HEK293 (cell line): ENCODE data around the gene DUS1L.

Experiments
- CTCF ChIA-PET: fragments of 350-600 bp; formaldehyde crosslinking; extraction: SDS; loops from one replicate; lab custom pipeline; 2021; ENCODE audit warnings: antibody characterized with exemption; lab: Yijun Ruan, JAX
- POLR2A ChIA-PET: fragments of 300-600 bp; formaldehyde crosslinking; extraction: SDS; loops from one replicate; lab custom pipeline; 2020; ENCODE audit warnings: antibody characterized with exemption, inconsistent platforms; lab: Yijun Ruan, JAX
- H3K27ac ChIP-seq: fragments of 200-500 bp; sonication (Bioruptor generic); 2 replicates; pipeline ENCODE4 v1.5.1; 2014; ENCODE audit warnings: low read depth, low read length, control low read depth, inconsistent platforms; ENCODE audit errors: extremely low read depth
- H3K36me3 ChIP-seq, 2 experiments: fragments of 200-500 bp in 1 of 2; sonication (Bioruptor generic) in 1 of 2; 1 replicate in 1 of 2; 2 replicates in 1 of 2; pipeline ENCODE4 v1.5.1; 2014 to 2017; ENCODE audit warnings: inconsistent platforms in 2 of 2, low read length in 2 of 2; ENCODE audit not compliant: control insufficient read depth in 2 of 2, insufficient read depth in 1 of 2
- H3K4me1 ChIP-seq: fragments of 200-500 bp; sonication (Bioruptor generic); 2 replicates; pipeline ENCODE4 v1.5.1; 2014; ENCODE audit warnings: mild to moderate bottlenecking, low read length, inconsistent platforms; ENCODE audit not compliant: control insufficient read depth, insufficient read depth
- H3K4me3 ChIP-seq: 2 replicates; pipeline ENCODE4 v1.5.1; 2011; ENCODE audit warnings: low read depth, mild to moderate bottlenecking, control low read depth, low read length, moderate library complexity
- H3K9me3 ChIP-seq: fragments of 200-500 bp; sonication (Bioruptor generic); 2 replicates; pipeline ENCODE4 v1.5.1; 2014; ENCODE audit warnings: low read depth, low read length, inconsistent platforms; ENCODE audit not compliant: control insufficient read depth, insufficient read depth
- BCL11B ChIP-seq: fragments of 450-650 bp; formaldehyde crosslinking; IDR thresholded peaks from 2 replicates; pipeline ENCODE4 v1.5.1; 2016; ENCODE audit warnings: low read depth, missing biosample characterization, missing genetic modification characterization
- GLIS1 ChIP-seq: fragments of 450-650 bp; formaldehyde crosslinking; IDR thresholded peaks from 2 replicates; pipeline ENCODE4 v1.5.1; 2016; ENCODE audit warnings: missing biosample characterization, missing genetic modification characterization
- IKZF3 ChIP-seq: fragments of 450-650 bp; IDR thresholded peaks from 2 replicates; pipeline ENCODE4 v1.5.0; 2018; ENCODE audit warnings: missing biosample characterization, mild to moderate bottlenecking, missing genetic modification characterization, moderate library complexity
- SP3 ChIP-seq: fragments of 450-650 bp; formaldehyde crosslinking; IDR thresholded peaks from 2 replicates; pipeline ENCODE4 v1.5.1; 2016; ENCODE audit warnings: missing biosample characterization, missing genetic modification characterization
- TCF7L2 ChIP-seq: IDR thresholded peaks from 2 replicates; pipeline ENCODE4 v1.6.1; 2011; ENCODE audit warnings: low read depth, mild to moderate bottlenecking, inconsistent platforms, low read length, moderate library complexity, borderline replicate concordance
- TRIM28 ChIP-seq: IDR thresholded peaks from 2 replicates; pipeline ENCODE4 v1.6.1; 2011; ENCODE audit warnings: low read length, control low read depth, borderline replicate concordance
- ZBTB8A ChIP-seq: fragments of 450-650 bp; formaldehyde crosslinking; IDR thresholded peaks from 2 replicates; pipeline ENCODE4 v1.5.1; 2016; ENCODE audit warnings: missing biosample characterization, missing genetic modification characterization
- ZEB2 ChIP-seq: fragments of 450-650 bp; formaldehyde crosslinking; IDR thresholded peaks from 2 replicates; pipeline ENCODE4 v1.5.1; 2016; ENCODE audit warnings: missing biosample characterization, missing genetic modification characterization
- ZFP69B ChIP-seq: fragments of 450-650 bp; formaldehyde crosslinking; IDR thresholded peaks from 2 replicates; pipeline ENCODE4 v1.5.1; 2016; ENCODE audit warnings: missing biosample characterization, missing genetic modification characterization
- ZIC2 ChIP-seq: fragments of 450-650 bp; formaldehyde crosslinking; IDR thresholded peaks from 2 replicates; pipeline ENCODE4 v1.5.1; 2016; ENCODE audit warnings: missing biosample characterization, missing genetic modification characterization
- ZNF146 ChIP-seq: fragments of 450-650 bp; formaldehyde crosslinking; IDR thresholded peaks from 2 replicates; pipeline ENCODE4 v1.5.1; 2016; ENCODE audit warnings: missing biosample characterization, missing genetic modification characterization
- ZNF214 ChIP-seq: fragments of 450-650 bp; formaldehyde crosslinking; IDR thresholded peaks from 2 replicates; pipeline ENCODE4 v1.5.1; 2017; ENCODE audit warnings: missing biosample characterization, mild to moderate bottlenecking, missing genetic modification characterization, borderline replicate concordance
- ZNF394 ChIP-seq: fragments of 450-650 bp; formaldehyde crosslinking; IDR thresholded peaks from 2 replicates; pipeline ENCODE4 v1.5.1; 2016; ENCODE audit warnings: missing biosample characterization, missing genetic modification characterization, mild to moderate bottlenecking, moderate library complexity, borderline replicate concordance
- ZNF433 ChIP-seq: fragments of 450-650 bp; formaldehyde crosslinking; IDR thresholded peaks from 2 replicates; pipeline ENCODE4 v1.5.1; 2016; ENCODE audit warnings: missing biosample characterization, missing genetic modification characterization, low read depth
- ZNF549 ChIP-seq: fragments of 450-650 bp; IDR thresholded peaks from 2 replicates; pipeline ENCODE4 v1.5.1; 2018; ENCODE audit warnings: missing biosample characterization, missing genetic modification characterization, mild to moderate bottlenecking, inconsistent platforms, moderate library complexity
- ZNF585B ChIP-seq: fragments of 450-650 bp; formaldehyde crosslinking; IDR thresholded peaks from 2 replicates; pipeline ENCODE4 v1.5.1; 2016; ENCODE audit warnings: missing biosample characterization, missing genetic modification characterization
- ZNF600 ChIP-seq: fragments of 450-650 bp; formaldehyde crosslinking; IDR thresholded peaks from 2 replicates; pipeline ENCODE4 v1.5.1; 2016; ENCODE audit warnings: missing biosample characterization, missing genetic modification characterization
- TF ChIP-seq, protein P1 (sequence below): fragments of 450-650 bp; formaldehyde crosslinking; IDR thresholded peaks from 2 replicates; pipeline ENCODE4 v1.5.1; 2017; ENCODE audit warnings: missing biosample characterization, missing genetic modification characterization
- TF ChIP-seq, protein P2 (sequence below): fragments of 450-650 bp; formaldehyde crosslinking; conservative IDR thresholded peaks from 2 replicates; pipeline ENCODE4 v1.5.1; 2016; ENCODE audit warnings: low read depth, missing biosample characterization, missing genetic modification characterization
- TF ChIP-seq, protein P3 (sequence below): fragments of 450-650 bp; formaldehyde crosslinking; IDR thresholded peaks from 2 replicates; pipeline ENCODE4 v1.5.1; 2016; ENCODE audit warnings: missing biosample characterization, missing genetic modification characterization
- TF ChIP-seq, protein P4 (sequence below): fragments of 450-650 bp; formaldehyde crosslinking; optimal IDR thresholded peaks from 2 replicates; pipeline ENCODE3; 2016; ENCODE audit warnings: missing biosample characterization, mild to moderate bottlenecking, missing genetic modification characterization
- TF ChIP-seq, protein P5 (sequence below): fragments of 450-650 bp; formaldehyde crosslinking; IDR thresholded peaks from 2 replicates; pipeline ENCODE4 v1.5.1; 2016; ENCODE audit warnings: missing biosample characterization, missing genetic modification characterization

DUS1L gene

DNA sequence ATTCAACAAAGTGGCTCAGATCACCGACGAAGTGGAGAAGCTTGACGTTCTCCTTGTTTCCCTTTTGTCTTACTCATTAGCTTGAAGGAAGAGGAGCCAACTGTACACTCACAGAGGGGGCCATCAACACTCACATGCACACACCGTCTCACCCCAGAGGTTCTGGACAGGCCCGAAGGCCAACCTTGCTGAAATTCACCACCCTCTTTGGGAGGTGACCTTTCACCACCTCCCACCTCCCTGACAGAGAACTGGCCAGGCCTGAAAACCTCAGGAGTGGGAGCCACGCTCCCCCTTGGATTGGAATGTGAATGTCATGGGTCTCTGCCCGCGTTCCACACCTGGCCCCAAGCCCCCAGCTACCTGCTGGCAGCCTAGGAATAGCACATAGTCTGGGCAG lies 30.1 kb downstream of the DUS1L start (continued):
- TF ChIP-seq, protein P1, sequence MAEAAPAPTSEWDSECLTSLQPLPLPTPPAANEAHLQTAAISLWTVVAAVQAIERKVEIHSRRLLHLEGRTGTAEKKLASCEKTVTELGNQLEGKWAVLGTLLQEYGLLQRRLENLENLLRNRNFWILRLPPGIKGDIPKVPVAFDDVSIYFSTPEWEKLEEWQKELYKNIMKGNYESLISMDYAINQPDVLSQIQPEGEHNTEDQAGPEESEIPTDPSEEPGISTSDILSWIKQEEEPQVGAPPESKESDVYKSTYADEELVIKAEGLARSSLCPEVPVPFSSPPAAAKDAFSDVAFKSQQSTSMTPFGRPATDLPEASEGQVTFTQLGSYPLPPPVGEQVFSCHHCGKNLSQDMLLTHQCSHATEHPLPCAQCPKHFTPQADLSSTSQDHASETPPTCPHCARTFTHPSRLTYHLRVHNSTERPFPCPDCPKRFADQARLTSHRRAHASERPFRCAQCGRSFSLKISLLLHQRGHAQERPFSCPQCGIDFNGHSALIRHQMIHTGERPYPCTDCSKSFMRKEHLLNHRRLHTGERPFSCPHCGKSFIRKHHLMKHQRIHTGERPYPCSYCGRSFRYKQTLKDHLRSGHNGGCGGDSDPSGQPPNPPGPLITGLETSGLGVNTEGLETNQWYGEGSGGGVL (tag by site-specific recombination) = no peak
- TF ChIP-seq, protein P2, sequence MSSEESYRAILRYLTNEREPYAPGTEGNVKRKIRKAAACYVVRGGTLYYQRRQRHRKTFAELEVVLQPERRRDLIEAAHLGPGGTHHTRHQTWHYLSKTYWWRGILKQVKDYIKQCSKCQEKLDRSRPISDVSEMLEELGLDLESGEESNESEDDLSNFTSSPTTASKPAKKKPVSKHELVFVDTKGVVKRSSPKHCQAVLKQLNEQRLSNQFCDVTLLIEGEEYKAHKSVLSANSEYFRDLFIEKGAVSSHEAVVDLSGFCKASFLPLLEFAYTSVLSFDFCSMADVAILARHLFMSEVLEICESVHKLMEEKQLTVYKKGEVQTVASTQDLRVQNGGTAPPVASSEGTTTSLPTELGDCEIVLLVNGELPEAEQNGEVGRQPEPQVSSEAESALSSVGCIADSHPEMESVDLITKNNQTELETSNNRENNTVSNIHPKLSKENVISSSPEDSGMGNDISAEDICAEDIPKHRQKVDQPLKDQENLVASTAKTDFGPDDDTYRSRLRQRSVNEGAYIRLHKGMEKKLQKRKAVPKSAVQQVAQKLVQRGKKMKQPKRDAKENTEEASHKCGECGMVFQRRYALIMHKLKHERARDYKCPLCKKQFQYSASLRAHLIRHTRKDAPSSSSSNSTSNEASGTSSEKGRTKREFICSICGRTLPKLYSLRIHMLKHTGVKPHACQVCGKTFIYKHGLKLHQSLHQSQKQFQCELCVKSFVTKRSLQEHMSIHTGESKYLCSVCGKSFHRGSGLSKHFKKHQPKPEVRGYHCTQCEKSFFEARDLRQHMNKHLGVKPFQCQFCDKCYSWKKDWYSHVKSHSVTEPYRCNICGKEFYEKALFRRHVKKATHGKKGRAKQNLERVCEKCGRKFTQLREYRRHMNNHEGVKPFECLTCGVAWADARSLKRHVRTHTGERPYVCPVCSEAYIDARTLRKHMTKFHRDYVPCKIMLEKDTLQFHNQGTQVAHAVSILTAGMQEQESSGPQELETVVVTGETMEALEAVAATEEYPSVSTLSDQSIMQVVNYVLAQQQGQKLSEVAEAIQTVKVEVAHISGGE = no peak
- peak; percentile 48; the same call in 1 of the 2 replicates for TF ChIP-seq ZNF394 (tag by site-specific recombination)

DNA sequence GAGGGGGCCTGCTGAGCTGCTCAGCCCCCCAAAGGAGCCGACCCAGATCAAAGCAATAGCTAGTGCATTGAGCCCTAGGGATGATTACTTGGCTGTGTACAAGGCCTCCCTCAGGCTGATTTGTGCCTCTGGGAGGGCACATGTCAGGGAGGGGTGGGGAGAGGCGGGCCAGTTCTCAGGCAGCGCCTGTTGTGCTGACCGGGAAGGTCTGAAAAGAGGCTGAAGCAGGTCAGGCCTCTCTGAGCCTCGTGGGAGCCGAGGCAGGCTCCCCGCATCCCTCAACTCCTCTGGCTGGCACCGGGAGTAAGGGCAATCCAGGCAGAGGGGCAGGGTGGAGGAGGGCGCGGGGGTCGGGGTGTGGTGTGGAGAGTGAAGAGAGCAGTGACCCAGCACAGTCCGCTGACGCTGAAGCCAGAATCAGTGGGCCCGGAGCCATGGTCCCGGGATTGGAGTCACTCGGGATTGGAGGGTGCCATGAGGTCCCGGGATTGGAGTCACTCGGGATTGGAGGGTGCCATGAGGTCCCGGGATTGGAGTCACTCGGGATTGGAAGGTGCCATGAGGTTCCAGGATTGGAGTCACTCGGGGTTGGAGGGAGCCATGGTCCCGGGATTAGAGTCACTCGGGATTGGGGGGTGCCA lies 31.1 kb downstream of the DUS1L start:
- POLR2A ChIA-PET = interaction anchor here (1.1 to 6.0 kb wide), 7 partner anchors 12 to 75 kb away, joined by 3 to 56 read pairs (median 5); partner anchors contain the start of genes CENPX, GPS1, LRRC45 and RFNG
- peak overlapping the region; percentile 29 for H3K27ac ChIP-seq
- peaks cover 0 to 41% of the 10 kb centered on the region in 2 experiments; a peak in 1 of 3 replicates for H3K36me3 ChIP-seq
- peak; percentile 93 for TF ChIP-seq ZBTB8A (tag by site-specific recombination)
- TF ChIP-seq ZNF433 (tag by site-specific recombination) = no peak
- TF ChIP-seq TCF7L2 = 0 out of 2 replicates have a peak, but pooled peaks have one; percentile 34
- peak; percentile 84 for TF ChIP-seq ZIC2 (tag by site-specific recombination)
- TF ChIP-seq GLIS1 (tag by site-specific recombination) = peak; percentile 77
- TF ChIP-seq, protein P3, sequence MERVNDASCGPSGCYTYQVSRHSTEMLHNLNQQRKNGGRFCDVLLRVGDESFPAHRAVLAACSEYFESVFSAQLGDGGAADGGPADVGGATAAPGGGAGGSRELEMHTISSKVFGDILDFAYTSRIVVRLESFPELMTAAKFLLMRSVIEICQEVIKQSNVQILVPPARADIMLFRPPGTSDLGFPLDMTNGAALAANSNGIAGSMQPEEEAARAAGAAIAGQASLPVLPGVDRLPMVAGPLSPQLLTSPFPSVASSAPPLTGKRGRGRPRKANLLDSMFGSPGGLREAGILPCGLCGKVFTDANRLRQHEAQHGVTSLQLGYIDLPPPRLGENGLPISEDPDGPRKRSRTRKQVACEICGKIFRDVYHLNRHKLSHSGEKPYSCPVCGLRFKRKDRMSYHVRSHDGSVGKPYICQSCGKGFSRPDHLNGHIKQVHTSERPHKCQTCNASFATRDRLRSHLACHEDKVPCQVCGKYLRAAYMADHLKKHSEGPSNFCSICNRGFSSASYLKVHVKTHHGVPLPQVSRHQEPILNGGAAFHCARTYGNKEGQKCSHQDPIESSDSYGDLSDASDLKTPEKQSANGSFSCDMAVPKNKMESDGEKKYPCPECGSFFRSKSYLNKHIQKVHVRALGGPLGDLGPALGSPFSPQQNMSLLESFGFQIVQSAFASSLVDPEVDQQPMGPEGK (tag by site-specific recombination) = peak; percentile 64
- TF ChIP-seq ZNF214 (tag by site-specific recombination) = no peak
- peak; percentile 87 for TF ChIP-seq ZNF600 (tag by site-specific recombination)
- no peak for TF ChIP-seq ZNF549 (tag by site-specific recombination)
- TF ChIP-seq SP3 (tag by site-specific recombination) = peak; percentile 28
- TF ChIP-seq ZFP69B = peak; percentile 74; the same call in 1 of the 2 replicates
- TF ChIP-seq IKZF3 (tag by site-specific recombination) = peak; percentile 70; the same call in 1 of the 2 replicates
- 0 out of 2 replicates have a peak, but pooled peaks have one; percentile 27 for TF ChIP-seq BCL11B
- no peak for TF ChIP-seq TRIM28
- TF ChIP-seq, protein P4, sequence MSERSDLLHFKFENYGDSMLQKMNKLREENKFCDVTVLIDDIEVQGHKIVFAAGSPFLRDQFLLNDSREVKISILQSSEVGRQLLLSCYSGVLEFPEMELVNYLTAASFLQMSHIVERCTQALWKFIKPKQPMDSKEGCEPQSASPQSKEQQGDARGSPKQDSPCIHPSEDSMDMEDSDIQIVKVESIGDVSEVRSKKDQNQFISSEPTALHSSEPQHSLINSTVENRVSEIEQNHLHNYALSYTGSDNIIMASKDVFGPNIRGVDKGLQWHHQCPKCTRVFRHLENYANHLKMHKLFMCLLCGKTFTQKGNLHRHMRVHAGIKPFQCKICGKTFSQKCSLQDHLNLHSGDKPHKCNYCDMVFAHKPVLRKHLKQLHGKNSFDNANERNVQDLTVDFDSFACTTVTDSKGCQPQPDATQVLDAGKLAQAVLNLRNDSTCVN (tag by site-specific recombination) = peak; percentile 18
- TF ChIP-seq ZEB2 = 0 out of 2 replicates have a peak, but pooled peaks have one; percentile 13
- TF ChIP-seq ZNF146 (tag by site-specific recombination) = peak; percentile 71
- TF ChIP-seq, protein P5, sequence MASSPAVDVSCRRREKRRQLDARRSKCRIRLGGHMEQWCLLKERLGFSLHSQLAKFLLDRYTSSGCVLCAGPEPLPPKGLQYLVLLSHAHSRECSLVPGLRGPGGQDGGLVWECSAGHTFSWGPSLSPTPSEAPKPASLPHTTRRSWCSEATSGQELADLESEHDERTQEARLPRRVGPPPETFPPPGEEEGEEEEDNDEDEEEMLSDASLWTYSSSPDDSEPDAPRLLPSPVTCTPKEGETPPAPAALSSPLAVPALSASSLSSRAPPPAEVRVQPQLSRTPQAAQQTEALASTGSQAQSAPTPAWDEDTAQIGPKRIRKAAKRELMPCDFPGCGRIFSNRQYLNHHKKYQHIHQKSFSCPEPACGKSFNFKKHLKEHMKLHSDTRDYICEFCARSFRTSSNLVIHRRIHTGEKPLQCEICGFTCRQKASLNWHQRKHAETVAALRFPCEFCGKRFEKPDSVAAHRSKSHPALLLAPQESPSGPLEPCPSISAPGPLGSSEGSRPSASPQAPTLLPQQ (tag by site-specific recombination) = peak; percentile 80
- TF ChIP-seq ZNF585B (tag by site-specific recombination) = no peak

More for the DNA sequence above, 31.1 kb downstream of the DUS1L start:
- peaks cover 10% of the 10 kb centered on the region for H3K4me1 ChIP-seq
- H3K4me3 ChIP-seq = no peak overlapping the region
- CTCF ChIA-PET = interaction anchor here (1.0 to 7.2 kb wide), 6 partner anchors 9 to 120 kb away, joined by 3 to 42 read pairs (median 4); partner anchors contain the start of genes CENPX and LRRC45
- no peaks in the 10 kb centered on the region for H3K9me3 ChIP-seq
